ENCODE measurements around the gene PRPS1L1. TPM values are rescaled to one million over a fixed set of nuclear protein-coding genes. Genes with fewer than 3 reads are reported as not detected.

PRPS1L1 gene
- polyA plus RNA-seq, 3 donors = not detected

GRCh38 chr7:17984288-17984687, 43.4 kb downstream of the PRPS1L1 start:
- 75 to 95% (median 93%) methylated on average over 1 of the region's 1 CpG for WGBS, 3 donors
- no peak overlapping the region for H3K27ac ChIP-seq (ENCODE audit: low read depth, low read length)

- no peak overlapping the region for H3K27ac ChIP-seq (ENCODE audit: low read depth, low read length)
- WGBS, 3 donors = 61 to 73% (median 68%) methylated on average over 3 of the region's 3 CpGs
These were observed 44.2 kb downstream of the PRPS1L1 start for GRCh38 chr7:17983221-17984062.

- H3K27ac ChIP-seq (ENCODE audit: low read depth, low read length) = no peak overlapping the region
- WGBS, 3 donors = 42 to 47% (median 45%) methylated on average over 2 of the region's 2 CpGs
These were observed 50.7 kb downstream of the PRPS1L1 start for GRCh38 chr7:17976952-17977351.

Other genes starting within 250 kb of the PRPS1L1 start
- 10 to 100 TPM in 2 of 3 donors, 1 to 10 TPM in 1; 6.5 to 12.4 (median 10.2) TPM for gene SNX13, start 87.4 kb downstream of the PRPS1L1 start, polyA plus RNA-seq

Data from adipose tissue (tissue), 3 donors.